Measurements from ENCODE around the gene NXPH1. TPM values are rescaled to one million over a fixed set of nuclear protein-coding genes. Genes with fewer than 3 reads are reported as not detected.

The NXPH1 gene
- total and polyA plus RNA-seq, 9 of the 15 experiments (the other 6 are each of a cell fraction or from before 2014, with no cell fraction given) = 0.16 TPM; not detected in 8

- H3K4me3 ChIP-seq = no peak overlapping the region
- POLR2A ChIA-PET = no interaction called here
- BruUV-seq (replicated peaks) = no TSS peak
- in situ Hi-C loops (cut with MboI) (no loop called here), intact Hi-C loops (cut with micrococcal nuclease) (no loop called here)
- H3K36me3 ChIP-seq (ENCODE audit: control insufficient read depth, insufficient read depth, low read length) = no peaks in the 10 kb centered on the region
- no peak overlapping the region for H2AFZ ChIP-seq (ENCODE audit: low read depth, low read length)
- H4K20me1 ChIP-seq (replicated peaks; ENCODE audit: control insufficient read depth, insufficient read depth, low read length) = no peaks in the 10 kb centered on the region
- no peaks in the 10 kb centered on the region for H3K27me3 ChIP-seq (ENCODE audit: control insufficient read depth in 2 of 2, insufficient read depth in 2 of 2, low read length in 2 of 2)
- H3K4me1 ChIP-seq (replicated peaks in 1 of 2; ENCODE audit: control insufficient read depth in 2 of 2, insufficient read depth in 2 of 2, low read length in 2 of 2) = no peaks in the 10 kb centered on the region
- no peak for ATAC-seq
- CTCF ChIA-PET (ENCODE audit: low intra/inter-chr PET ratio) = no interaction called here
- FAIRE-seq = no peak
- H3K9me3 ChIP-seq (replicated peaks; ENCODE audit: control insufficient read depth, insufficient read depth, low read depth, low read length) = no peaks in the 10 kb centered on the region
- H3K27ac ChIP-seq (ENCODE audit: extremely low read depth, low read depth, low read length) = no peak overlapping the region
- TF ChIP-seq MED1 (CRISPR knock-in tag; IDR thresholded peaks at IDR 0.05; ENCODE audit: borderline replicate concordance) = no peak
- TF ChIP-seq, protein P1, sequence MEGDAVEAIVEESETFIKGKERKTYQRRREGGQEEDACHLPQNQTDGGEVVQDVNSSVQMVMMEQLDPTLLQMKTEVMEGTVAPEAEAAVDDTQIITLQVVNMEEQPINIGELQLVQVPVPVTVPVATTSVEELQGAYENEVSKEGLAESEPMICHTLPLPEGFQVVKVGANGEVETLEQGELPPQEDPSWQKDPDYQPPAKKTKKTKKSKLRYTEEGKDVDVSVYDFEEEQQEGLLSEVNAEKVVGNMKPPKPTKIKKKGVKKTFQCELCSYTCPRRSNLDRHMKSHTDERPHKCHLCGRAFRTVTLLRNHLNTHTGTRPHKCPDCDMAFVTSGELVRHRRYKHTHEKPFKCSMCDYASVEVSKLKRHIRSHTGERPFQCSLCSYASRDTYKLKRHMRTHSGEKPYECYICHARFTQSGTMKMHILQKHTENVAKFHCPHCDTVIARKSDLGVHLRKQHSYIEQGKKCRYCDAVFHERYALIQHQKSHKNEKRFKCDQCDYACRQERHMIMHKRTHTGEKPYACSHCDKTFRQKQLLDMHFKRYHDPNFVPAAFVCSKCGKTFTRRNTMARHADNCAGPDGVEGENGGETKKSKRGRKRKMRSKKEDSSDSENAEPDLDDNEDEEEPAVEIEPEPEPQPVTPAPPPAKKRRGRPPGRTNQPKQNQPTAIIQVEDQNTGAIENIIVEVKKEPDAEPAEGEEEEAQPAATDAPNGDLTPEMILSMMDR (IDR thresholded peaks at IDR 0.05 in 2 of 3, conservative IDR thresholded peaks at IDR 0.05 in 1 of 3; ENCODE audit: insufficient read depth in 2 of 3, low read depth in 1 of 3, low read length in 3 of 3) = 0 out of 6 replicates have a peak, but pooled peaks of 1 of the 3 experiments have one; percentile 9
- no peaks in the 10 kb centered on the region for H3K79me2 ChIP-seq (ENCODE audit: control insufficient read depth, insufficient read depth, low read length)
- no peak overlapping the region for H3K4me2 ChIP-seq (ENCODE audit: insufficient read depth, low read length)
- no peak overlapping the region for H3K9ac ChIP-seq (ENCODE audit: insufficient read depth in 1 of 2, low read depth in 2 of 2, low read length in 2 of 2)
- no peaks in the 10 kb centered on the region for H3K9me1 ChIP-seq (ENCODE audit: control insufficient read depth, insufficient read depth, low read length)
- no peak for DNase-seq (ENCODE audit: extremely low read depth in 1 of 4, low spot score in 3 of 4)
Observed at GRCh38 chr7:8702807-8703206, 269.4 kb downstream of the NXPH1 start.

DNA sequence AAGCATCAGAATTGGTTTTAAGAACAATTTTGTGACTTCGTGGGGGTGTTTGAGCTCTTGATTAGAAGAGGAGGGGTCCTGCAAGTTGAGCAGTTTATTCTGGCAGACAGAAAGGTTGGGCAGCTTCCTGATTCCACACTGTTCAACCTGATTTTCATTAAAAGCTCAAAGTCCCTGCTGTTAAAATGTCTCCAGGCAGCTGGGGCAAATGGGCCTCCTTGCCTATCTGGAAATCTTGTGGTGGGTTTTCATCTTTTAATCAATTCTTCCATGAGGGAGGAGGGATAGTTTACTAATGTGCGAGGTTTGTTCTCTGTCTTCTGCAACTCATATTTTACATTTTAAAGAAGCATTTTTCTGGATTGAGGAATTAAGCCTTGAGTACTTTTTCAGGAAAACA lies 276.7 kb downstream of the NXPH1 start:
- Histone ChIP-seq H2AFZ (ENCODE audit: low read depth, low read length) (no peak overlapping the region), H3K27ac (ENCODE audit: extremely low read depth, low read depth, low read length) (no peak overlapping the region), H3K4me2 (ENCODE audit: insufficient read depth, low read length) (no peak overlapping the region), H4K20me1 (replicated peaks; ENCODE audit: control insufficient read depth, insufficient read depth, low read length) (no peaks in the 10 kb centered on the region), H3K4me3 (no peak overlapping the region), H3K9ac (ENCODE audit: insufficient read depth in 1 of 2, low read depth in 2 of 2, low read length in 2 of 2) (no peak overlapping the region), H3K79me2 (ENCODE audit: control insufficient read depth, insufficient read depth, low read length) (no peaks in the 10 kb centered on the region), H3K4me1 (replicated peaks in 1 of 2; ENCODE audit: control insufficient read depth in 2 of 2, insufficient read depth in 2 of 2, low read length in 2 of 2) (no peaks in the 10 kb centered on the region), H3K9me1 (ENCODE audit: control insufficient read depth, insufficient read depth, low read length) (no peaks in the 10 kb centered on the region), H3K9me3 (replicated peaks; ENCODE audit: control insufficient read depth, insufficient read depth, low read depth, low read length) (no peaks in the 10 kb centered on the region), H3K36me3 (ENCODE audit: control insufficient read depth, insufficient read depth, low read length) (no peaks in the 10 kb centered on the region), H3K27me3 (ENCODE audit: control insufficient read depth in 2 of 2, insufficient read depth in 2 of 2, low read length in 2 of 2) (no peaks in the 10 kb centered on the region; a peak in 3 of 5 replicates)
- ChIA-PET POLR2A (no interaction called here), CTCF (ENCODE audit: low intra/inter-chr PET ratio) (no interaction called here)
- in situ Hi-C loops (cut with MboI) (no loop called here), intact Hi-C loops (cut with micrococcal nuclease) (no loop called here)
- FAIRE-seq (no peak), DNase-seq (ENCODE audit: extremely low read depth in 1 of 4, low spot score in 3 of 4) (no peak), ATAC-seq (no peak)
- 5% methylated on average over 2 of the region's 2 CpGs for WGBS (ENCODE audit: insufficient coverage, low coverage, missing lambda C conversion rate)
- no TSS peak for BruUV-seq (replicated peaks)
- TF ChIP-seq EZH2 (IDR thresholded peaks at IDR 0.05; ENCODE audit: borderline replicate concordance, low read depth, low read length) = no peak
- no peak for TF ChIP-seq NR1H2 (CRISPR knock-in tag; IDR thresholded peaks at IDR 0.05)
- no peak for TF ChIP-seq MAX (CRISPR knock-in tag; IDR thresholded peaks at IDR 0.05)
- no peak for TF ChIP-seq LCOR (CRISPR knock-in tag; IDR thresholded peaks at IDR 0.05)
- TF ChIP-seq, protein P2, sequence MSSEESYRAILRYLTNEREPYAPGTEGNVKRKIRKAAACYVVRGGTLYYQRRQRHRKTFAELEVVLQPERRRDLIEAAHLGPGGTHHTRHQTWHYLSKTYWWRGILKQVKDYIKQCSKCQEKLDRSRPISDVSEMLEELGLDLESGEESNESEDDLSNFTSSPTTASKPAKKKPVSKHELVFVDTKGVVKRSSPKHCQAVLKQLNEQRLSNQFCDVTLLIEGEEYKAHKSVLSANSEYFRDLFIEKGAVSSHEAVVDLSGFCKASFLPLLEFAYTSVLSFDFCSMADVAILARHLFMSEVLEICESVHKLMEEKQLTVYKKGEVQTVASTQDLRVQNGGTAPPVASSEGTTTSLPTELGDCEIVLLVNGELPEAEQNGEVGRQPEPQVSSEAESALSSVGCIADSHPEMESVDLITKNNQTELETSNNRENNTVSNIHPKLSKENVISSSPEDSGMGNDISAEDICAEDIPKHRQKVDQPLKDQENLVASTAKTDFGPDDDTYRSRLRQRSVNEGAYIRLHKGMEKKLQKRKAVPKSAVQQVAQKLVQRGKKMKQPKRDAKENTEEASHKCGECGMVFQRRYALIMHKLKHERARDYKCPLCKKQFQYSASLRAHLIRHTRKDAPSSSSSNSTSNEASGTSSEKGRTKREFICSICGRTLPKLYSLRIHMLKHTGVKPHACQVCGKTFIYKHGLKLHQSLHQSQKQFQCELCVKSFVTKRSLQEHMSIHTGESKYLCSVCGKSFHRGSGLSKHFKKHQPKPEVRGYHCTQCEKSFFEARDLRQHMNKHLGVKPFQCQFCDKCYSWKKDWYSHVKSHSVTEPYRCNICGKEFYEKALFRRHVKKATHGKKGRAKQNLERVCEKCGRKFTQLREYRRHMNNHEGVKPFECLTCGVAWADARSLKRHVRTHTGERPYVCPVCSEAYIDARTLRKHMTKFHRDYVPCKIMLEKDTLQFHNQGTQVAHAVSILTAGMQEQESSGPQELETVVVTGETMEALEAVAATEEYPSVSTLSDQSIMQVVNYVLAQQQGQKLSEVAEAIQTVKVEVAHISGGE (CRISPR knock-in tag; IDR thresholded peaks at IDR 0.05) = no peak
- TF ChIP-seq, protein P3, sequence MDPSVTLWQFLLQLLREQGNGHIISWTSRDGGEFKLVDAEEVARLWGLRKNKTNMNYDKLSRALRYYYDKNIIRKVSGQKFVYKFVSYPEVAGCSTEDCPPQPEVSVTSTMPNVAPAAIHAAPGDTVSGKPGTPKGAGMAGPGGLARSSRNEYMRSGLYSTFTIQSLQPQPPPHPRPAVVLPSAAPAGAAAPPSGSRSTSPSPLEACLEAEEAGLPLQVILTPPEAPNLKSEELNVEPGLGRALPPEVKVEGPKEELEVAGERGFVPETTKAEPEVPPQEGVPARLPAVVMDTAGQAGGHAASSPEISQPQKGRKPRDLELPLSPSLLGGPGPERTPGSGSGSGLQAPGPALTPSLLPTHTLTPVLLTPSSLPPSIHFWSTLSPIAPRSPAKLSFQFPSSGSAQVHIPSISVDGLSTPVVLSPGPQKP (CRISPR knock-in tag; IDR thresholded peaks at IDR 0.05) = no peak
- TF ChIP-seq HMG20B (CRISPR knock-in tag; IDR thresholded peaks at IDR 0.05) = no peak
